ENCODE data around the gene MED27. TPM values are rescaled to one million over a fixed set of nuclear protein-coding genes. Genes with fewer than 3 reads are reported as not detected.

Gene MED27
- total RNA-seq, 1 donor from 2014 or later, result 28.2 TPM

DNA sequence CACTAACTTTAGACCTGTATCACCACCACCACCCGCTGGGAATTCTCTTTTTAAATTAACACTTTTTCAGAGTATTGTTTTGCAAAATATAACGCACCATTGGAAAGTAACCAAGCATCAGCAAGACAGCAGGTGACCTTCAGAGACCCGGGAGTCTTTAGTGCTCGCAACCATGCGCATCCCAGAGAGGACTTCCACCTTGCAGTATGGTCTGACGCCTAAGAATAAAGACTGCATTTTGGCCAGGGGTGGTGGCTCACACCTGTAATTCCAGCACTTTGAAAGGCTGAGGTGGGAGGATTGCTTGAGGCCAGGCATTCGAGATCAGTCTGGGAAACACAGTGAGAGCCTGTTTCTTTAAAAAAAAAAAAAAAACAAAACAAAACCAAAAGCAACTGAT is 113.8 kb downstream of the MED27 start:
- Mint-ChIP-seq H3K4me3 (ENCODE audit: unreplicated experiment) (no peak overlapping the region), H3K4me1 (ENCODE audit: low read depth) (peaks cover 4% of the 10 kb centered on the region), H3K27me3 (ENCODE audit: low read depth) (no peaks in the 10 kb centered on the region), H3K27ac (ENCODE audit: unreplicated experiment) (no peak overlapping the region), H3K9me3 (ENCODE audit: low read depth) (no peaks in the 10 kb centered on the region), H3K36me3 (ENCODE audit: low read depth) (peaks cover 4% of the 10 kb centered on the region)
- DNase-seq (ENCODE audit: low spot score), result no peak
- TF ChIP-seq CTCF (IDR thresholded peaks at IDR 0.05), result no peak

GRCh38 chr9:131965103-131965502 is 114.6 kb downstream of the MED27 start:
- Mint-ChIP-seq H3K4me3 (ENCODE audit: unreplicated experiment) (no peak overlapping the region), H3K27ac (ENCODE audit: unreplicated experiment) (no peak overlapping the region)
- TF ChIP-seq CTCF (IDR thresholded peaks at IDR 0.05), result no peak

DNA sequence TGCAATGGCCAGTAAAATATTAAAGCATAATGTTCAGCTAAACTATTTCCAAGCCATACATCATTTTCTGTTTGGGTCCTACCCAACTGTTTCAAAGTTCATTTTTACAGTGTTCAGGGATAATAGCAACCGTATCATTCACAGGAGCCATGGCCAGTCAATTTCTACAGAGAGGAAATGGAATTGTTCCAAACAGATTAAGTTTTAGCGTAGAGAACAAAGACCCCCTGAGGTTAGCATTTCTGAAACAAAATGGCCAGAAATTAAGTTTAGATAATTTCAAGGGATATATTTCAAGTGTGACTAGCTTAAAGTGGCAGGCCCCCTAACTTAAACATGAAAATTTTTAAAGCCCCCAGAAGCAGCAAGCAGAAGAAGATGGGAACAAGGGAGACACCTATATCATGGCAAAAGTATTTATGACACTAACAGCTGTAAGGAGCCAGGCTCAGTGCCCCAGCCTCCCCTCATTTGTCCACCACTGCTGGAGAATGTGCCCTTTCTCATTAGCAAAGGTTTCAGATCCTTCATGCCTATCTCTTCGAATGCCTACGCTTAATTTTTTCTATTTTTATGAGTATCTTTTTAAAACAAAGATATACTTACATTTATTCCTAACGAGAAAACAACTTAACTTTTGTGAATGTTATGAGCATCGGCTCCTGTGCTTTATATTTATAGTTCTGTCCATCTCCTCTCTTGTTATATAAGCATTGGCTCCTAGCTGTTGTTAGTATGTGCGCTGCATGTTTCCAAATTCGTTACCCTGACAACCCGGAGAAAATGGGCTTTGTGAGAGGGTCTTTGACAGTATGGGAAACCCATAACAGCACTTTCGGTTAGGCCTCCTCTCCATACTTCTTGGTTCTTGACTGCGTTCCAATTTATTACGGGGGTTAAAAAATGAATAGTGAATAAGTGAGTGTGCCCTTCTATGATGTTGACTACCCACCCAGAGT is 116.3 kb downstream of the MED27 start:
- no peak overlapping the region for H3K4me3 Mint-ChIP-seq (ENCODE audit: unreplicated experiment)

More at GRCh38 chr9:131965103-131965502, 114.6 kb downstream of the MED27 start:
- DNase-seq (ENCODE audit: low spot score), result no peak
- H3K4me1 Mint-ChIP-seq (ENCODE audit: low read depth), result peaks cover 8% of the 10 kb centered on the region
- H3K9me3 Mint-ChIP-seq (ENCODE audit: low read depth), result no peaks in the 10 kb centered on the region
- H3K27me3 Mint-ChIP-seq (ENCODE audit: low read depth), result no peaks in the 10 kb centered on the region
- no peaks in the 10 kb centered on the region for H3K36me3 Mint-ChIP-seq (ENCODE audit: low read depth)

DNA sequence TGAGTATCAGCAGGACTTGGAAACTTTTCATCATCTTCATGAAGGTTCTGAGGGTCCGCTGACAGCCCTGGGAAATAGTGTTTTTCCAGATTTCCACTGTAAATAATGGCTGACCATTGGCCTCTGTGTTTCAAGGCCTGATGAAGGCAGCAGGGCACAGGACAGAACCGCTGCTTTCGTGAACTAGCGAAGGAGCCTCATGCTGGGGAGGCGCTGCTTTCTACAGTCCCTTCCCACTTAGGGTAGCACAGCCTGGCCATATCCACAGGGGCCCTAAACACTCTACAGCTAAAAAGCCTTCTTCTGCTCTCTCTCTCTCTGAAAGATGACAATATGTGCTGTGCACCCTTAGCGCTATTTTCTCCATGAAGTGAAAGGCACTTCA is 118.2 kb downstream of the MED27 start:
- no peaks in the 10 kb centered on the region for H3K27me3 Mint-ChIP-seq (ENCODE audit: low read depth)
- DNase-seq (ENCODE audit: low spot score), result no peak
- peaks cover 8% of the 10 kb centered on the region for H3K4me1 Mint-ChIP-seq (ENCODE audit: low read depth)
- no peak overlapping the region for H3K4me3 Mint-ChIP-seq (ENCODE audit: unreplicated experiment)
- TF ChIP-seq CTCF (IDR thresholded peaks at IDR 0.05), result no peak
- H3K9me3 Mint-ChIP-seq (ENCODE audit: low read depth), result no peaks in the 10 kb centered on the region
- H3K27ac Mint-ChIP-seq (ENCODE audit: unreplicated experiment), result no peak overlapping the region
- H3K36me3 Mint-ChIP-seq (ENCODE audit: low read depth), result no peaks in the 10 kb centered on the region

More for the DNA sequence above, 116.3 kb downstream of the MED27 start:
- Mint-ChIP-seq H3K27ac (ENCODE audit: unreplicated experiment) (no peak overlapping the region), H3K4me1 (ENCODE audit: low read depth) (peaks cover 8% of the 10 kb centered on the region), H3K36me3 (ENCODE audit: low read depth) (no peaks in the 10 kb centered on the region), H3K27me3 (ENCODE audit: low read depth) (no peaks in the 10 kb centered on the region), H3K9me3 (ENCODE audit: low read depth) (no peaks in the 10 kb centered on the region)
- TF ChIP-seq CTCF (IDR thresholded peaks at IDR 0.05), result no peak
- no peak for DNase-seq (ENCODE audit: low spot score)

- no peak for DNase-seq (ENCODE audit: low spot score)
- no peak for TF ChIP-seq CTCF (IDR thresholded peaks at IDR 0.05)
- Mint-ChIP-seq H3K27ac (ENCODE audit: unreplicated experiment) (no peak overlapping the region), H3K4me1 (ENCODE audit: low read depth) (peaks cover 8% of the 10 kb centered on the region), H3K27me3 (ENCODE audit: low read depth) (no peaks in the 10 kb centered on the region), H3K4me3 (ENCODE audit: unreplicated experiment) (no peak overlapping the region), H3K36me3 (ENCODE audit: low read depth) (peaks cover 2% of the 10 kb centered on the region), H3K9me3 (ENCODE audit: low read depth) (no peaks in the 10 kb centered on the region)
Observed at GRCh38 chr9:131960851-131961495, 118.7 kb downstream of the MED27 start.

All from chondrocyte (in vitro differentiated cells).